Endometrial microvascular endothelial cells (primary cell): ENCODE data around the gene GFM2. TPM values are rescaled to one million over a fixed set of nuclear protein-coding genes. Genes with fewer than 3 reads are reported as not detected.
"Not testable (repeated sequence)": the region's sequence is repeated elsewhere in the genome, so short reads cannot be mapped to it uniquely, and the experiment has no call there.

ENCODE experiments used
- in situ Hi-C: cut with HindIII; loops from 2 replicates; pipeline ENCODE4 v1.10.0; 2017; ENCODE audit warnings: low sequenced_read_pairs, low pct_unique_long_range_greater_than_20kb; ENCODE audit errors: inconsistent ontology term
- total RNA-seq: library from RNA; depleted of rRNA; stranded (reverse); fragments of >200 nt; gene quantifications from one replicate; pipeline ENCODE4 v1.2.3, GENCODE V29; 2015; ENCODE audit errors: inconsistent ontology term

GFM2 gene
- total RNA-seq, 1 donor from 2014 or later, result 39.2 TPM

GRCh38 chr5:74725331-74725730, 41.6 kb downstream of the GFM2 start:
- in situ Hi-C loops, result no loop called here

GRCh38 chr5:74722271-74722670, 44.6 kb downstream of the GFM2 start:
- in situ Hi-C loops, result no loop called here

GRCh38 chr5:74717596-74717995, 49.3 kb downstream of the GFM2 start:
- in situ Hi-C loops, result no loop called here

DNA sequence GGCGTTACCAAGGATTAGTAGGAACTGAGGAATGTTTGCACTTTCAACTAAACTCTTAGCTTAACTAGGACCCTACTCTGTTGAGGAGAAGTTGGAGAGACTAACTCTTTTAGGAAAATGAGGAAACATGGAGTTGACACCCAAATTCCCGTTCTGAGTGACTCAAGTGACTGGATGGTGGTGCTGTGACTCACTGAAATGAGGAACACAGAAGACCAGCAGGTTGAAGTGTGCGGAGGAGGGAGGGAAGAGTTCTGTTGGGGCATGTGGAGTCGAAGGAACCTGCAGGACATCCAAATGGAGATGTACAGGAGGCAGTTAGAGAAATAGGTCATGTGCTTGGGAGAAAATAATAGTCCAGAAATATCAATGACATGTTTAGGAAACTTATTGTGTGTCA, 73.7 kb downstream of the GFM2 start:
- in situ Hi-C loops, result no loop called here

DNA sequence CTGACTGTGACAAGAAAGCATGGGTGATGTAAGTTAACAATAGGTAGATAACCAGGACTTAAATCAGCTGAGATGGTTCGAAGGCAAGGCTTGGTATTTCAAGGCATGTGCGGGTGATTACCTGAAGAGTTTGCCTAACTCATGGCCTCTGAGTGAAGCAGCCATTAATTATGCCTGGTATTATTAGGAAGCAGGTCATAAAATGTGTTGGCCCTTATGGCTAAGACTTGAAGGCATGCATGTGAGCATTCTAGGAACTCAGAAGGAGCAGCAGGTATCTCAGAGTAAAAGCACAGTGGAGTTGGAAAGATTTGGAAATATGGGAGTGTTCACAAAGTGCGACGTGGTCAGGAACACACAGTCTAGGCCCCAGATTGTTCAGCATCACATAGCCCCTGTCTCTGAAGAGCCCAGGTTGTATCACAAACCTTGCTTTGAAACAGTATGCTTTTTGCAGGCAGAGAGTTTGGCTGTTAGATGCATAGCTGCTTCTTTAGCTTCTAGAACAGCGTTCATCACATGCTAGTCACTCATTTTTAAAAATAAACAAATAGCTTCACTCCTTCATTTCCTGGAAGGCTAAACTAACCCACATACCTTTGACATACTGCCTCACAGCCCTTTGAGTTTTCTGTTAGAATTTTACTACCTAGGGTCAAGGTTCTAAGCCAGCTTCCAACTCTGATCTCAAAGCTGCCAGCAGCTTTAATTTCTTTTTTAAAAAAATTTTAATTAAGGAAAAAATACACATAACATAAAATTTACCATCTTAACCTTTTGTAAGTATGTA, 79.8 kb downstream of the GFM2 start:
- in situ Hi-C loops, result no loop called here

DNA sequence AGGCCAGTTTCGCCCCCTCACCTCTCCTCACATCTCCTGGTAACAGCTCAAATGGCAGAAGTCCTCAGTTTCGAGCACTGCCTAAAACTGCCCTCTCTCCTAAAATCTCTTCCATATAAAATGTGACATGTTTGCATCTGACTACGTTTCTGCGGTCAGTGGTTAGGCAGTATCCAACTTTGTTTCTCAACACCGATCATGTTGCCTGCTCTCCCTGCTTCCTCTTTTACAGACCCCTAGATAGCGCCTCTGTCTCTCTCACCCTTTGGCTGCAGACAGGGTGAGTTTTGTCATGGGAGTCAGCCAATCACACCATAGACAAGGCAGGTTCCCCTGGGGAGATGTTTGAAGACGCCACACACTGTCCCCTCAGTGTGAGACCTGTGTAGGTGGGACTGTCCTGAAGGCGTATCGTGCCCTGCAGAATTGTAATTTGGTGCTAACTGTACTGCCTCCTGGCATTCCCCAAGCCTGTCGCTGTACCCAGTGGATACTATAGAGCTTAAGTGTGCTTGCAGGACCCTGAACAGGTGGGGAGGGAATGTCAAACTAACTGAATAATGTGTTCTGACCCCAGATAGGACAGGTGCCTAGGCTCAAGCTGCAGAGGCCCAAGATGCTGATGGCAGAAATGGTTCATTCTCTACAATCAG, 80.8 kb downstream of the GFM2 start:
- in situ Hi-C loops, result no loop called here

DNA sequence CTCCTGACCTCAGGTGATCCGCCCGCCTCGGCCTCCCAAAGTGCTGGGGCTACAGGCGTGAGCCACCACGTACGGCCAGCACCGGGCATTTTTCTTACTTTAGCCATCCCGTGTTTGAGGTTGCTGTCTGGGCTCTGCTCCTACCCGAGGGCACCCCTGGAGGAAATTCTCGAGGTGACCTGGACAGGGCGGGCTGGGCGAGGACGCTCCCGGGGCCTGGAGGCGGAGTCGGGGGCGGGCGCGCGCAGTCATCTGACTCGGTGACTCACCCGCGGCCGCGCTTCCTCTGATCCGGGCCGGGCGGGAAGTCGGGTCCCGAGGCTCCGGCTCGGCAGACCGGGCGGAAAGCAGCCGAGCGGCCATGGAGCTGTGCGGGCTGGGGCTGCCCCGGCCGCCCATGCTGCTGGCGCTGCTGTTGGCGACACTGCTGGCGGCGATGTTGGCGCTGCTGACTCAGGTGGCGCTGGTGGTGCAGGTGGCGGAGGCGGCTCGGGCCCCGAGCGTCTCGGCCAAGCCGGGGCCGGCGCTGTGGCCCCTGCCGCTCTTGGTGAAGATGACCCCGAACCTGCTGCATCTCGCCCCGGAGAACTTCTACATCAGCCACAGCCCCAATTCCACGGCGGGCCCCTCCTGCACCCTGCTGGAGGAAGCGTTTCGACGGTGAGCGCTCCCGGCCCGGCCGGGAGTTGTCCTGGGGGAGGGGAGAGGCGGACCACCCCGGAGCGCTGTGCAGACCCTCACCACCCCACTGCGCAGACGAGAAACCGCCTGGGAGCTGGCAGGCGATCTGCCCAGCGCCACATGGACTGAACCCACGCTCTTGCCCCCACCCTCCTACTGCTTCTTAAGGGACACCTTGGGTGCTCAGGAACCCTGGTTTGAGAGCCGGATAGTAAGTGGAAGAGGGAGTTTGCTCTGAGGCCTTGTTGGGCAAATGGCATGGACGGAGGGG, 81.7 kb downstream of the GFM2 start, which contains the start of gene HEXB:
HEXB (plus strand) TSS at position 334 of the 952 bp plus-strand sequence; CDS start at position 362, 28 bp downstream.
- in situ Hi-C loops, result no loop called here

DNA sequence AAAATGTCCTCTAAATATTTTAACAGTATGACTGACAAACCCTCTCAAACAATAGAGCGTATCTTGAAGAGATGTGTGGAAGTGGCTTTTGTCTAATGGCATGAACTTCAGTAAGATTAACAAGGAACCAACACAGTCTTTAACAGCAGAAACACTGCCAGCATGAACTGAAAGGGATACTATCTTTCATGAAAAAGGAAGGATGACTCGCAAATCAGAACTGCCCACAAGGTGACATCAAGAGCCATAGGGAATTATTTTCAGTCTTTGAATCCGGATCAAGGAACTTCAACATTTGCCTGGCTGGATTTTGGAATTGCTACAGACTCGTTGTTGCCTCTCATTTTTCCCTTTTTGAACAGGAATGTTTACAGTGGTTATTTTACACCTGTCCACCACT, 87.0 kb downstream of the GFM2 start:
- in situ Hi-C loops, result no loop called here

GRCh38 chr5:74679300-74679699, 87.6 kb downstream of the GFM2 start:
- in situ Hi-C loops, result not testable (repeated sequence)

GRCh38 chr5:74678123-74678522, 88.8 kb downstream of the GFM2 start:
- in situ Hi-C loops, result not testable (repeated sequence)

DNA sequence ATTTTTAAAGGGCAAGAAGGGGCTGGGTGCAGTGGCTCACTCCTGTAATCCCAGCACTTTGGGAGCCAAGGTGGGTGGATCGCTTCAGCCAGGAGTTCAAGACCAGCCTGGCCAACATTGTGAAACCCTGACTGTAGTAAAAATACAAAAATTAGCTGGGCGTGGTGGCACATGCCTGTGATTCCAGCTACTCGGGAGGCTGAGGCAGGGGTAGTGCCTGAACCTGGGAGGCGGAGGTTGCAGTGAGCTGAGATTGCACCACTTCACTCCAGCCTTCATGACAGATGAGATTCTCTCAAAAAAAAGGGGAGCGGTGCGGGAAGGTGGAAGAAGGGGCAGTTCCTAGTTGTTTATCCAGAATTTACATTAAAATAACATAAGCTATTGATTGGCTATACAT, 90.5 kb downstream of the GFM2 start:
- in situ Hi-C loops, result not testable (repeated sequence)

GRCh38 chr5:74673011-74673790, 93.7 kb downstream of the GFM2 start:
- in situ Hi-C loops, result loop anchor here (25.0 kb wide), 1 partner anchor 761 kb away; no protein-coding TSS in a partner anchor

DNA sequence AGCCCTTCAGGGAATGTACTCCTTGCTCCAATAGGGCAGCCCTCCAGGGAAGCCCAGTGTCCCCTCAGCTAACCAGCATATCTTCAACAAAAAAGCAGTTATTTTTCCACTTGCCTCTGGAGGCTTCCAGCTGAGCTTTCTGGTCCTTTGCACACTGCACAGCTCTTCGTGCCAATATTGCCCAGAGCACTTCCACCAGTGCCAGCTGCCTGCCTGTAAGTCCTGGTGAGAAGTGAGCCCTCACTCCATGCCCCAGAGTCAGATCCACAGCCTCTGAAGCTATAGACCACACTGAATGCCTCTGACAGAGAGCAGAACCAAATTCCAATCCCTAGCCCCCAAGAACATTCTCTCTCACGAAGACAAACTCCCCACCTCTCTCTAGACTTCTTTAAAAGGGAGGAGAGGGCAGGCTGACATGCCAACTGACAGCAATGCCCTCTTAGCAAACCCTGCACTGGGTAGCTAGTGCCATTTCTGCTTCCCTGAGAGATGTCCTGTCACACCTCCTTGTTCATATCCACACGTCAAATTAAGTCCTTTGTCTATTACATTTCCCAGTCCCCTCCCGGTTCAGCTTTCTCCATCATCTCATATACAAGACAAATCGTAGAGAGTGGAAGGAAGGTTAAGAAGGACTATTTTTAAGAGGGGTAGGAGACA, 94.6 kb downstream of the GFM2 start:
- in situ Hi-C loops, result loop anchor here (25.0 kb wide), 1 partner anchor 760 kb away; no protein-coding TSS in a partner anchor

Other genes with a start within 250 kb of the GFM2 start
- gene ENC1, start 126.4 kb downstream of the GFM2 start, total RNA-seq, result 36.7 TPM
- gene HEXB, start 81.9 kb downstream of the GFM2 start, total RNA-seq, result 182 TPM
- 63.8 TPM for gene NSA2, start 132 bp upstream of the GFM2 start, total RNA-seq
- 1.2 TPM for gene FAM169A, start 99.3 kb upstream of the GFM2 start, total RNA-seq